Activated CD4-positive, alpha-beta T cell treated with anti-CD3 and anti-CD28 coated beads for 36 hours (primary cell): ENCODE measurements around the gene ARVCF. TPM values are rescaled to one million over a fixed set of nuclear protein-coding genes. Genes with fewer than 3 reads are reported as not detected.
A peak's percentile ranks its signal among the peaks of the same experiment; 100 is the strongest.

Experiments used
- ATAC-seq: fragments of 200-7000 bp; cut with Tn5 transposase; one replicate; pipeline ENCODE4 v1.10.0; 2021; ENCODE audit warnings: mild to moderate bottlenecking, moderate library complexity
- CTCF ChIA-PET: fragments of 350-600 bp; sonication (Branson Sonifier 250); formaldehyde crosslinking; loops from one replicate; lab custom pipeline; 2021; ENCODE audit warnings: antibody characterized with exemption; lab: Charles Lee
- POLR2A ChIA-PET: fragments of 350-600 bp; sonication (Branson Sonifier 250); formaldehyde crosslinking; loops from one replicate; lab custom pipeline; 2021; ENCODE audit warnings: antibody characterized with exemption, inconsistent platforms; lab: Charles Lee
- DNase-seq: peaks from one replicate; pipeline ENCODE4 v3.0.0-alpha.2; 2020
- H3K27ac Mint-ChIP-seq: one replicate; pipeline ENCODE4 v1.8.0; 2021; ENCODE audit warnings: mixed read lengths
- H3K27me3 Mint-ChIP-seq: one replicate; pipeline ENCODE4 v1.8.0; 2021; ENCODE audit warnings: mixed read lengths
- H3K36me3 Mint-ChIP-seq: one replicate; pipeline ENCODE4 v1.8.0; 2021; ENCODE audit warnings: low read depth, mixed read lengths
- H3K4me1 Mint-ChIP-seq: one replicate; pipeline ENCODE4 v1.8.0; 2021; ENCODE audit warnings: mixed read lengths
- H3K4me3 Mint-ChIP-seq: one replicate; pipeline ENCODE4 v1.8.0; 2021; ENCODE audit warnings: mild to moderate bottlenecking, moderate library complexity, mixed read lengths
- H3K9me3 Mint-ChIP-seq: one replicate; pipeline ENCODE4 v1.8.0; 2021; ENCODE audit warnings: low read depth, mixed read lengths
- intact Hi-C, 2 experiments: fragments of 100-400 bp; cut with DNase I in 1 of 2; cut with micrococcal nuclease in 1 of 2; formaldehyde crosslinking; loops; one replicate each; pipeline versions ENCODE4 v1.14.2 to v1.15.1; 2022 to 2024; cut with DNase I, micrococcal nuclease
- total RNA-seq, 2 experiments: library from RNA; stranded (reverse); gene quantifications; one replicate each; pipeline ENCODE4 v1.2.3, GENCODE V29; 2021

Gene ARVCF
- total RNA-seq, 2 experiments from 2014 or later, result 1.3 to 2.1 TPM

DNA sequence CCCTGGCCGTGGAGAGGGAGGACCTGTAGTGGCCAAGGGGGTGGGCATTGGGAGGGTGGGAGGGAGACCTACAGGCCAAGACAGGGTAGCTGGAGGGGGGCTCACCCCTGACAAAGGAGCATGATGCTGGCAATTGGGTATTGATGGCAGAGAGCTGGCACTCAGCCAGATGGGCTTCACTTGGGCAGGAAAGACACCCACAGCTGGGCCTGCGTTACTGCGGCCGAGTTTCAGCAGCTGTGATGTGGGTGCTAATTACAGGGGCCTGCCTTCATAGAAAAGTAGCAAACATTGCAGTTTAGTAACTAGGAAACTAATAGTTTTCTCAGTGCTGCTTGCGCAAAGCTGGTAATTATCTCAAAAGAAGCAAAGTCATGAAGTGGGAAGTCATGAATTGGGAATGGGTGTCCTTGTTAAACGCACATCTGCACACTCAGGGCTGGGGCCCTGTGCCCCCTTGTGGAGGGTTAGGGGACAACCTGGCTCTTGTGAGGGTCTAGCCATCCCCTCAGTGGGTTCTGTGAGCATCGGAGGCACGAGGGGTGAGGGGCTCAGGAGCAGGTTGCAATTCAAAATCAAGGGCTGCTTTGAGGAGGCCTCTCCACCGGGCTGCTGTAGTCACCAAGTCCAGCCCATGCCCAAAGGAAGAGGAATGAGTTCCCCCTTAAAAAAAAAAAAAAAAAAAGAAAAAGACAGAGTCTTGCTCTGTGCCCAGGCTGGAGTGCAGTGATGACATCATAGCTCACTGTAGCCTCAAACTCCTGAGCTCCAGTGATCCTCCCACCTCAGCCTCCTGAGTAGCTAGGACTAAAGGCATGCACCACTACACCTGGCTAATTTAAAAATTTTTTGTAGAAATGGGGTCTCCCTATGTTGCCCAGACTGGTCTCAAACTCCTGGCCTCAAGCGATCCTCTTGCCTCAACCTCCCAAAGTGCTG lies 50.6 kb downstream of the ARVCF start:
- CTCF ChIA-PET, result interaction anchor here (0.7 to 1.1 kb wide), 6 partner anchors 8 to 235 kb away, joined by 3 to 6 read pairs (median 3); no protein-coding TSS in a partner anchor
- DNase-seq, result no peak
- POLR2A ChIA-PET, result interaction anchor here (0.5 kb wide), 1 partner anchor 120 kb away, joined by 4 read pairs; no protein-coding TSS in a partner anchor
- Mint-ChIP-seq H3K27ac (no peak overlapping the region), H3K9me3 (no peaks in the 10 kb centered on the region), H3K27me3 (no peaks in the 10 kb centered on the region), H3K4me3 (no peak overlapping the region), H3K36me3 (peaks cover 7% of the 10 kb centered on the region), H3K4me1 (peaks cover 12% of the 10 kb centered on the region)
- ATAC-seq, result no peak
- intact Hi-C loops, result loop anchor here in 1 of 2 experiments (5.0 kb wide), 1 partner anchor 151 kb away; the partner anchor contains the start of genes RANBP1 and TRMT2A

DNA sequence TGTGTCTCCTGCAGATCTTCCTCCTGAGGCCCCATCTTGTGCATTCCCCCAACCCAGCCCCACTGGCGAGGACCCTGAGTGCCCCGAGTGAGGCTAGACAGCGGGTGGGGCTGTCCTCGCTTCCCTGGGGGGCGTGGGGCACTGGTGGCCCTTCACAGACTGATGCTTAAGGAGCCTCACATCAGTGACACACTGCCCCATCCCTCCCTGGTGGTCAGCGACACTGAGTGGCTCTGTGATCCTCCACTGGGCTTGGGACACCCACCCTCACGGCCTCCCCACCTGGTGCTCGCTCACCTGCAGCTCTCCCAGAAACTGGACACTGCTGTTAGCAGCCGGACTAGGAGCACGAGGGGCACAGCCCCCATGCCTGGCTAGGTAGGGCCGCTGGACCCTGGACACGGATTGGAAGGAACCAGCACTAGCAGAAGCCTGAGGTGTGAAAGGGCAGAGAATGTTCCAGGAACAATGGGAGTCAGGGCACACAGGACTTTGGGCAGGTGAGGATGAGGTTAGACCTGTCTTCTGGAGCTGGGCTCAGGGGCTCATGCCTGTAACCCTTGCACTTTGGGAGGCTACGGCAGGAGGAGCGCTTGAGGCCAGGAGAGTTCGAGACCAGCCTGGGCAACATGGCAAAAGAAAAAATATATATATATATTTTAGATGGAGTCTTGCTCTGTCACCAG lies 51.8 kb downstream of the ARVCF start:
- intact Hi-C loops, result loop anchor here in 1 of 2 experiments (5.0 kb wide), 2 partner anchors 152 to 167 kb away; partner anchors contain the start of genes RANBP1, TRMT2A and ZDHHC8
- Mint-ChIP-seq H3K9me3 (no peaks in the 10 kb centered on the region), H3K36me3 (peaks cover 7% of the 10 kb centered on the region), H3K27ac (no peak overlapping the region), H3K27me3 (no peaks in the 10 kb centered on the region), H3K4me1 (peaks cover 7% of the 10 kb centered on the region), H3K4me3 (no peak overlapping the region)
- ATAC-seq, result no peak
- no peak for DNase-seq
- ChIA-PET POLR2A (no interaction called here), CTCF (interaction anchor here (0.6 to 1.1 kb wide), 4 partner anchors 9 to 234 kb away, joined by 3 to 6 read pairs (median 3); no protein-coding TSS in a partner anchor)

DNA sequence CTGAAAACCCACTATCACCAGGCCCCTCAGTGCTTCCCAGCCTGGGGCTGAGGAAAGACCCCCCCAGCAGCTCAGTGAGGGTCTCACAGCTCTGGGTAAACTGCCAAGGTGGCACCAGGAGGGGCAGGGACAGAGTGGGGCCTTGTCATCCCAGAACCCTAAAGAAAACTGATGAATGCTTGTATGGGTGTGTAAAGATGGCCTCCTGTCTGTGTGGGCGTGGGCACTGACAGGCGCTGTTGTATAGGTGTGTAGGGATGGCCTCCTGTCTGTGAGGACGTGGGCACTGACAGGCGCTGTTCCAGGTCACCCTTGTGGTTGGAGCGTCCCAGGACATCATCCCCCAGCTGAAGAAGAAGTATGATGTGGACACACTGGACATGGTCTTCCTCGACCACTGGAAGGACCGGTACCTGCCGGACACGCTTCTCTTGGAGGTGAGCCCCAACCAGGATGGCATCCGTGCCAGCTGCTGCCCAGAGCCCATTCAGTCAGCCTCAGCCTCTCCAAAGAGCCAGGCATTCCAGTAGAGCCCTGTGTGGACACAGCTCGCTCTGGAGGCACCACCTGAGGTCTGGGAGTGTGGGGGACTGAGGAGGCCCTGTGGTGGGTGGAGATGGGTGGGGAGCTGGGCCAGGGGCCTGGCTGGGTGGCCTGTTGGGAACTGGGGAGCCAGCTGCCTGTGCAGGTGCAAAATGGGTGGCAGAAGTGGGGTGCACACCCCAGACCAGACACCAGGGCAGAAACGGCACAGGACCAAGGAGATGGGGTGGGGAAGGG lies 52.6 kb downstream of the ARVCF start:
- H3K9me3 Mint-ChIP-seq, result no peaks in the 10 kb centered on the region
- H3K27ac Mint-ChIP-seq, result no peak overlapping the region
- POLR2A ChIA-PET, result no interaction called here
- H3K4me1 Mint-ChIP-seq, result peaks cover 7% of the 10 kb centered on the region
- ATAC-seq (no peak), DNase-seq (no peak)
- CTCF ChIA-PET, result interaction anchor here (0.8 to 1.6 kb wide), 2 partner anchors 16 to 50 kb away, joined by 3 to 4 read pairs; no protein-coding TSS in a partner anchor
- no peak overlapping the region for H3K4me3 Mint-ChIP-seq
- peaks cover 7% of the 10 kb centered on the region for H3K36me3 Mint-ChIP-seq
- no peaks in the 10 kb centered on the region for H3K27me3 Mint-ChIP-seq
- intact Hi-C loops, result loop anchor here (2.0 to 5.0 kb wide), 2 partner anchors 57 to 168 kb away; partner anchors contain the start of genes TANGO2 (in 1 of the 2) and ZDHHC8 (in 1 of the 2)

DNA sequence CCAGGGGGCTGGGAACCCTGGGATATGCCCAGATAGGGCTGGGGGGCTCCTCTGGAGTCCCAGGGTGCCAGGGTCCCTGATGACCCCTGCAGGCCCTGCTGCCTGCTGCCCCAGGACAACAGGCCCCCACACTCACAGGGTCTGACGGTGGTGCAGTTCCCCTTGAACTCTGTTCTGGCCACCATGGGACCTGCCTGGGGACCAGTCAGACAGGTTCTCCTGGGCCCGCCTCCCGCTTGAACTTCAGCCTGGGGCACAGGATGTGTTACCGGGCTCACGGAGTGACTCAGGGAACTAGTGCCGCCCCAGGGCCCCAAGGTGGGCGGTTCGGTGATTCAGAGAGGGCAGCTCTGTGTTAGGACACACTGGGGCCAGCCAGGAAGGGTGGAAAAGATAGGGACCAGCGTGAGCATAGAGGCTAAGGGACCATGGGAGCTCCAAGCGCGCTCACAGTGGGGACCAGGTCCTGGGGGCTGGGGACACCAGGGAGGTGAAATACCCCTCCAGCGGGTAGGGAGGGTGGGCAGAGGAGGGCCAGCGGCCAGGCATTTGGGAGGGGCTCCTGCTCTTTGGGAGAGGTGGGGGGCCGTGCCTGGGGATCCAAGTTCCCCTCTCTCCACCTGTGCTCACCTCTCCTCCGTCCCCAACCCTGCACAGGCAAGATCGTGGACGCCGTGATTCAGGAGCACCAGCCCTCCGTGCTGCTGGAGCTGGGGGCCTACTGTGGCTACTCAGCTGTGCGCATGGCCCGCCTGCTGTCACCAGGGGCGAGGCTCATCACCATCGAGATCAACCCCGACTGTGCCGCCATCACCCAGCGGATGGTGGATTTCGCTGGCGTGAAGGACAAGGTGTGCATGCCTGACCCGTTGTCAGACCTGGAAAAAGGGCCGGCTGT lies 53.5 kb downstream of the ARVCF start:
- peak; percentile 88 for ATAC-seq
- H3K9me3 Mint-ChIP-seq, result no peaks in the 10 kb centered on the region
- peak; percentile 84 for DNase-seq

DNA sequence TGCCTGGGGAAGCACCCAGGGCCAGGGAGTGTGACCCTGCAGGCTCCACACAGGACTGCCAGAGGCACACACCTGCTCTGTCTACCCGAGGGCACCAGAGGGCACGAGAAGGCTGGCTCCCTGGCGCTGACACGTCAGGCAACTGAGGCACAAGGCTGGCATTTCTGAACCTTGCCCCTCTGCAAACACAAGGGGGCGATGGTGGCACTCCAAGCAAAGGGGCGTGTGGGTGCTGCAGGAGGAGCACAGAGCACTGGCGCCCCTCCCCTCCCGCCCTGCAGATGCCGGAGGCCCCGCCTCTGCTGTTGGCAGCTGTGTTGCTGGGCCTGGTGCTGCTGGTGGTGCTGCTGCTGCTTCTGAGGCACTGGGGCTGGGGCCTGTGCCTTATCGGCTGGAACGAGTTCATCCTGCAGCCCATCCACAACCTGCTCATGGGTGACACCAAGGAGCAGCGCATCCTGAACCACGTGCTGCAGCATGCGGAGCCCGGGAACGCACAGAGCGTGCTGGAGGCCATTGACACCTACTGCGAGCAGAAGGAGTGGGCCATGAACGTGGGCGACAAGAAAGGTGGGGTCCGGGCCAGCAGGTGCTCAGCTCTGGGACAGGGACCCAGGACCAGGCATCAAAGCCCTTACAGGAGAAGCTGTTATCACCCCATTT lies 54.2 kb downstream of the ARVCF start:
- ATAC-seq (peak; percentile 82), DNase-seq (peak; percentile 87)
- no peak overlapping the region for H3K27ac Mint-ChIP-seq
- H3K4me1 Mint-ChIP-seq, result peaks cover 7% of the 10 kb centered on the region
- H3K4me3 Mint-ChIP-seq, result no peak overlapping the region
- peaks cover 7% of the 10 kb centered on the region for H3K36me3 Mint-ChIP-seq
- H3K9me3 Mint-ChIP-seq, result no peaks in the 10 kb centered on the region
- POLR2A ChIA-PET, result no interaction called here
- no peaks in the 10 kb centered on the region for H3K27me3 Mint-ChIP-seq
- intact Hi-C loops, result loop anchor here (2.0 to 5.0 kb wide), 2 partner anchors 58 to 170 kb away; partner anchors contain the start of genes TANGO2 (in 1 of the 2) and ZDHHC8 (in 1 of the 2)
- CTCF ChIA-PET, result interaction anchor here (0.6 to 1.7 kb wide), 3 partner anchors 9 to 56 kb away, joined by 3 to 7 read pairs (median 4); no protein-coding TSS in a partner anchor

More for the DNA sequence above, 53.5 kb downstream of the ARVCF start:
- H3K27me3 Mint-ChIP-seq, result no peaks in the 10 kb centered on the region
- H3K27ac Mint-ChIP-seq, result peak overlapping the region; percentile 33
- H3K36me3 Mint-ChIP-seq, result peaks cover 7% of the 10 kb centered on the region
- no peak overlapping the region for H3K4me3 Mint-ChIP-seq
- CTCF ChIA-PET, result interaction anchor here (0.6 to 1.7 kb wide), 4 partner anchors 10 to 51 kb away, joined by 3 to 7 read pairs (median 4); no protein-coding TSS in a partner anchor
- POLR2A ChIA-PET, result no interaction called here
- peaks cover 7% of the 10 kb centered on the region for H3K4me1 Mint-ChIP-seq
- intact Hi-C loops, result loop anchor here (2.0 to 5.0 kb wide), 2 partner anchors 58 to 169 kb away; partner anchors contain the start of genes TANGO2 (in 1 of the 2) and ZDHHC8 (in 1 of the 2)

DNA sequence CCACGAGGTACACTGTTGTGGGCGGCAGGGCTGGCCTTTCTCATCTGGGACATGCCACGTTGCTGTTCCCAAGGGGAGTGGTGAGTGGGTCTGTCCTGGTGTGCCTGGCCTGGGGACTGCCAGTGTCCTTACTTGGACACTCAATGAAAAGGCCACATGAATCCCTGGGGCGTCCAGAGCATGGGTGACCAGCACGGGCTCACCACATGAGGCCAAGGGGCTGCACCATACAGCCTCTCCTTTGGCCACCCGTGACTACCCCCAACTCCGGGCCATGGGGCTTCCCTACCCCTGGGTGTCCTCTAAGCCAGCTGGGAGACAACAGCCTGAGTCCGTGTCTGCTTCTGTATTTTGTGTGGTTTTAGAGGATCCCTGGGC lies 54.8 kb downstream of the ARVCF start:
- ChIA-PET POLR2A (no interaction called here), CTCF (interaction anchor here (0.6 to 1.7 kb wide), 2 partner anchors 9 to 56 kb away, joined by 3 to 7 read pairs; no protein-coding TSS in a partner anchor)
- no peak for ATAC-seq
- intact Hi-C loops, result loop anchor here (2.0 to 5.0 kb wide), 2 partner anchors 59 to 170 kb away; partner anchors contain the start of genes TANGO2 (in 1 of the 2) and ZDHHC8 (in 1 of the 2)
- H3K9me3 Mint-ChIP-seq, result no peaks in the 10 kb centered on the region
- H3K36me3 Mint-ChIP-seq, result peaks cover 7% of the 10 kb centered on the region
- H3K4me1 Mint-ChIP-seq, result peaks cover 7% of the 10 kb centered on the region
- H3K27ac Mint-ChIP-seq, result no peak overlapping the region
- DNase-seq, result no peak
- H3K4me3 Mint-ChIP-seq, result no peak overlapping the region
- H3K27me3 Mint-ChIP-seq, result no peaks in the 10 kb centered on the region

DNA sequence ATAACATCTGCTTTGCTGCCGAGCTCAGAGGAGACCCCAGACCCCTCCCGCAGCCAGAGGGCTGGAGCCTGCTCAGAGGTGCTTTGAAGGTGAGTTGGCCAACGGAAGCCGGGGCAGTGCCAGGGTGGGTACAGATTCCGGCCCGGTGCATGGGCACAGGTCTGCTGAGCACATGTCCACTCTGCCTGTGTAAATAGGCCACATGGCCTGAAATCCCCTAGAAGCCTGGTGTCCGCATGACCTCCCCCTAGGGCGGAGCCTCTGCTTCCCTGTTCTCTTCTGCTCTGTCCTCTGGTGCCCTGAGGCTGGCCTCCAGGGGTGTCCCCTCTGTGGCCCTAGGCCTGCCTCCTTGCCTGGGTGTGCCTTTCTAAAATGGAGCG lies 55.4 kb downstream of the ARVCF start:
- ChIA-PET POLR2A (no interaction called here), CTCF (no interaction called here)
- Mint-ChIP-seq H3K4me1 (peaks cover 7% of the 10 kb centered on the region), H3K27me3 (no peaks in the 10 kb centered on the region), H3K36me3 (peaks cover 7% of the 10 kb centered on the region), H3K27ac (no peak overlapping the region), H3K4me3 (no peak overlapping the region), H3K9me3 (no peaks in the 10 kb centered on the region)
- no peak for DNase-seq
- intact Hi-C loops, result loop anchor here in 1 of 2 experiments (5.0 kb wide), 1 partner anchor 171 kb away; the partner anchor contains the start of gene ZDHHC8
- no peak for ATAC-seq

DNA sequence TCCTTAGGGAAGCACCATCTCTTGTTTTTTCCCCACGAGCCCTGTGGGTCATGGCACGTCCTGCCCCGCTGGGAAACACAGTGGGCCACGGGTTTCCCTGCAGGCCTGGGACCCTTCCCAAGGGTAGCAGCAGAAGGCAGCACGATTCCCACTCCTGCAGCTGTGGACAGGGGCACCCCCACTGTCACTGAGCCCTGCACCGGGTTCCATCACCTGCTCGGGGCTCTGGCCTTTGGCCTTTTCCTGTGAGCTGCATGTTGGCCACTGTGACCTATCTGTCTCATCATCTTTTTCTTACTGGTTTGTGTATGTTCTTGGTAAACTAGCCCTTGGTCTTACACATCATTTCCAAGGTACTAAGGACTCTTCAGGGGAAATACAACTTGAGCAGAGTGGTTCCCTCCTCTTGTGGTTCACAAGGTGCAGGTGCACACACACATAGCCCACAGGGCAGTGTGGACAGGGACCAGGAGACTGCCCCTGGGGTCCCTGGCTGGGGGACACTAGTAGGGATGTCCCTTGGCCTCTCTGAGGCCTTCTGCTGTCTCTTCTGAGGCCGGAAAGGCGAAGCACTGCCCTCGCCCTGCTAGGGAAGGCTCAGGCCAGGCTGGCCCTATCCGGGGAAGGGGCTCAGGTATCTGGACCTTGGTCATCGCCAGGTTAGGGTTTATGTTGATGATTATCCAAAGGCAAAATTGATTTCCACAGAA lies 56.0 kb downstream of the ARVCF start:
- peaks cover 9% of the 10 kb centered on the region for H3K4me1 Mint-ChIP-seq
- H3K4me3 Mint-ChIP-seq, result no peak overlapping the region
- intact Hi-C loops, result loop anchor here in 1 of 2 experiments (5.0 kb wide), 1 partner anchor 172 kb away; the partner anchor contains the start of gene ZDHHC8
- ATAC-seq (no peak), DNase-seq (no peak)
- peaks cover 4% of the 10 kb centered on the region for H3K36me3 Mint-ChIP-seq
- H3K9me3 Mint-ChIP-seq, result no peaks in the 10 kb centered on the region
- CTCF ChIA-PET, result no interaction called here
- no peak overlapping the region for H3K27ac Mint-ChIP-seq
- no peaks in the 10 kb centered on the region for H3K27me3 Mint-ChIP-seq
- POLR2A ChIA-PET, result no interaction called here
